Activated naive CD4-positive, alpha-beta T cell treated with anti-CD3 and anti-CD28 coated beads, Interleukin-2, amount 50 U/mL, for 72 hours (primary cell): ENCODE measurements around the gene DENND6B. TPM values are rescaled to one million over a fixed set of nuclear protein-coding genes. Genes with fewer than 3 reads are reported as not detected.

ENCODE experiments used
- ATAC-seq, 2 donors: fragments of 150-1000 bp; cut with Tn5 transposase; 2 replicates each; pipeline ENCODE4 v1.10.0; 2021; ENCODE audit warnings: mild to moderate bottlenecking in 2 of 2, moderate library complexity in 2 of 2
- DNase-seq, 2 donors: peaks; one replicate each; pipeline ENCODE4 v3.0.0; 2021 to 2022; ENCODE audit warnings: low spot score in 2 of 2
- H3K27ac Mint-ChIP-seq, 2 donors: one replicate each; pipeline ENCODE4 v1.8.0; 2022; ENCODE audit warnings: mild to moderate bottlenecking in 2 of 2, mixed read lengths in 2 of 2
- H3K36me3 Mint-ChIP-seq, 2 donors: one replicate each; pipeline ENCODE4 v1.8.0; 2022; ENCODE audit warnings: mixed read lengths in 2 of 2
- H3K9me3 Mint-ChIP-seq, 2 donors: one replicate each; pipeline ENCODE4 v1.8.0; 2022; ENCODE audit warnings: mixed read lengths in 2 of 2
- total RNA-seq, 2 donors: library from RNA; stranded (reverse); gene quantifications; one replicate each; pipeline ENCODE4 v1.2.3, GENCODE V29; 2022

Gene DENND6B
- total RNA-seq, 2 donors from 2014 or later = 4.1 to 4.3 TPM

- H3K27ac Mint-ChIP-seq = no peak overlapping the region
- ATAC-seq (no peak), DNase-seq (no peak)
- H3K9me3 Mint-ChIP-seq = no peaks in the 10 kb centered on the region
- no peaks in the 10 kb centered on the region for H3K36me3 Mint-ChIP-seq
Measured at GRCh38 chr22:50301581-50301991, 25.2 kb downstream of the DENND6B start.

GRCh38 chr22:50300620-50301257 lies 26.1 kb downstream of the DENND6B start:
- DNase-seq (no peak), ATAC-seq (no peak)
- Mint-ChIP-seq H3K27ac (no peak overlapping the region), H3K9me3 (no peaks in the 10 kb centered on the region), H3K36me3 (no peaks in the 10 kb centered on the region)

- no peaks in the 10 kb centered on the region for H3K36me3 Mint-ChIP-seq
Measured at GRCh38 chr22:50299785-50300619, 26.8 kb downstream of the DENND6B start.

GRCh38 chr22:50298937-50299784 lies 27.7 kb downstream of the DENND6B start:
- H3K36me3 Mint-ChIP-seq = no peaks in the 10 kb centered on the region
- H3K27ac Mint-ChIP-seq = no peak overlapping the region
- H3K9me3 Mint-ChIP-seq = no peaks in the 10 kb centered on the region
- DNase-seq = no peak
- ATAC-seq = no peak

More at GRCh38 chr22:50299785-50300619, 26.8 kb downstream of the DENND6B start:
- Mint-ChIP-seq H3K27ac (no peak overlapping the region), H3K9me3 (no peaks in the 10 kb centered on the region)
- DNase-seq (no peak), ATAC-seq (no peak)

GRCh38 chr22:50298266-50298637 lies 28.6 kb downstream of the DENND6B start:
- H3K27ac Mint-ChIP-seq = no peak overlapping the region
- DNase-seq (no peak), ATAC-seq (no peak)
- H3K36me3 Mint-ChIP-seq = no peaks in the 10 kb centered on the region
- H3K9me3 Mint-ChIP-seq = no peaks in the 10 kb centered on the region

GRCh38 chr22:50297510-50298265 lies 29.1 kb downstream of the DENND6B start:
- no peaks in the 10 kb centered on the region for H3K9me3 Mint-ChIP-seq
- no peak for ATAC-seq
- no peaks in the 10 kb centered on the region for H3K36me3 Mint-ChIP-seq

GRCh38 chr22:50296658-50297490 lies 29.9 kb downstream of the DENND6B start:
- DNase-seq (no peak), ATAC-seq (no peak)
- no peaks in the 10 kb centered on the region for H3K9me3 Mint-ChIP-seq
- H3K27ac Mint-ChIP-seq = no peak overlapping the region
- H3K36me3 Mint-ChIP-seq = no peaks in the 10 kb centered on the region

More at GRCh38 chr22:50297510-50298265, 29.1 kb downstream of the DENND6B start:
- DNase-seq = no peak
- H3K27ac Mint-ChIP-seq = no peak overlapping the region

GRCh38 chr22:50294319-50294656 lies 32.5 kb downstream of the DENND6B start:
- Mint-ChIP-seq H3K36me3 (no peaks in the 10 kb centered on the region), H3K27ac (no peak overlapping the region)
- ATAC-seq = no peak

GRCh38 chr22:50293441-50294318 lies 33.1 kb downstream of the DENND6B start:
- no peak for ATAC-seq
- no peak overlapping the region for H3K27ac Mint-ChIP-seq
- no peaks in the 10 kb centered on the region for H3K36me3 Mint-ChIP-seq
- H3K9me3 Mint-ChIP-seq = no peaks in the 10 kb centered on the region
- DNase-seq = no peak

More at GRCh38 chr22:50294319-50294656, 32.5 kb downstream of the DENND6B start:
- H3K9me3 Mint-ChIP-seq = no peaks in the 10 kb centered on the region
- DNase-seq = no peak

- H3K9me3 Mint-ChIP-seq = no peaks in the 10 kb centered on the region
- no peak for DNase-seq
- ATAC-seq = peak in 1 of 2 donors; percentile 44
- H3K27ac Mint-ChIP-seq = no peak overlapping the region
- no peaks in the 10 kb centered on the region for H3K36me3 Mint-ChIP-seq
Measured at GRCh38 chr22:50292643-50293440, 34.0 kb downstream of the DENND6B start.

GRCh38 chr22:50289942-50290630 lies 36.7 kb downstream of the DENND6B start:
- no peak for DNase-seq
- no peak for ATAC-seq
- Mint-ChIP-seq H3K9me3 (no peaks in the 10 kb centered on the region), H3K27ac (no peak overlapping the region), H3K36me3 (no peaks in the 10 kb centered on the region)

GRCh38 chr22:50289151-50289941 lies 37.5 kb downstream of the DENND6B start:
- H3K27ac Mint-ChIP-seq = no peak overlapping the region
- no peaks in the 10 kb centered on the region for H3K36me3 Mint-ChIP-seq
- ATAC-seq (no peak), DNase-seq (no peak)
- H3K9me3 Mint-ChIP-seq = no peaks in the 10 kb centered on the region

GRCh38 chr22:50287731-50288130 lies 39.1 kb downstream of the DENND6B start:
- ATAC-seq (no peak), DNase-seq (no peak)
- no peaks in the 10 kb centered on the region for H3K9me3 Mint-ChIP-seq
- H3K36me3 Mint-ChIP-seq = no peaks in the 10 kb centered on the region
- H3K27ac Mint-ChIP-seq = no peak overlapping the region
